ENCODE results near the gene PACSIN1.

DNA sequence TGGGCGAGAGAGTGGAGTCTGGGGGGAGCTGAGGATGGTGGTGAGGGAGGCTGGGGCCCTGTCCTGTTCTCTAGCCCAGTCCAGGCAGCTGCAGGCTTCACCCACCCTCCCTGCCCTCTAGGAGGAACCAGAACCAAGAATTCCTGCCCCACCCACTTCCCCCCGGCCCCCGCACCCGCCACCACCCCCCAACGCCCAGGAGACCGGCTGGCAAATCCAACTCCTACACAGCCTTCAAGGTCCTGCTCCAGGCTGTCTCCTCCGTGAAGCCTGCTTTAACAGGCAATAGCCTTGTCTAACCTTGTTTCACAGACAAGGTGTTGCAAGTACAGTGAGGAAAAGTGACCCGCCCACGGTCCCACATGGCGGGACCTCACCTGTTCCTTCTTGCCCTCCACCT lies 87.9 kb downstream of the PACSIN1 start:
- TF ChIP-seq CTCF (conservative IDR thresholded peaks at IDR 0.05; ENCODE audit: low read depth, low read length), result no peak
- TF ChIP-seq EZH2 (IDR thresholded peaks at IDR 0.05; ENCODE audit: borderline replicate concordance, low read depth, low read length, poor library complexity, severe bottlenecking), result no peak
